Glomerular visceral epithelial cell (primary cell): ENCODE results near the gene SPATS2.
A peak's percentile ranks its signal among the peaks of the same experiment; 100 is the strongest.
"Not testable (repeated sequence)": the region's sequence is repeated elsewhere in the genome, so short reads cannot be mapped to it uniquely, and the experiment has no call there.

Source experiments
- DNase-seq: peaks from one replicate; pipeline ENCODE4 v3.0.0-alpha.2; 2016; ENCODE audit errors: extremely low spot score

Gene SPATS2

GRCh38 chr12:49367381-49368239 lies at the start of gene SPATS2:
Gene SPATS2, plus strand, starts transcription at chr12:49367462. Its CDS starts 93,551 bp downstream, at chr12:49461013.
- peak; percentile 43 for DNase-seq

DNA sequence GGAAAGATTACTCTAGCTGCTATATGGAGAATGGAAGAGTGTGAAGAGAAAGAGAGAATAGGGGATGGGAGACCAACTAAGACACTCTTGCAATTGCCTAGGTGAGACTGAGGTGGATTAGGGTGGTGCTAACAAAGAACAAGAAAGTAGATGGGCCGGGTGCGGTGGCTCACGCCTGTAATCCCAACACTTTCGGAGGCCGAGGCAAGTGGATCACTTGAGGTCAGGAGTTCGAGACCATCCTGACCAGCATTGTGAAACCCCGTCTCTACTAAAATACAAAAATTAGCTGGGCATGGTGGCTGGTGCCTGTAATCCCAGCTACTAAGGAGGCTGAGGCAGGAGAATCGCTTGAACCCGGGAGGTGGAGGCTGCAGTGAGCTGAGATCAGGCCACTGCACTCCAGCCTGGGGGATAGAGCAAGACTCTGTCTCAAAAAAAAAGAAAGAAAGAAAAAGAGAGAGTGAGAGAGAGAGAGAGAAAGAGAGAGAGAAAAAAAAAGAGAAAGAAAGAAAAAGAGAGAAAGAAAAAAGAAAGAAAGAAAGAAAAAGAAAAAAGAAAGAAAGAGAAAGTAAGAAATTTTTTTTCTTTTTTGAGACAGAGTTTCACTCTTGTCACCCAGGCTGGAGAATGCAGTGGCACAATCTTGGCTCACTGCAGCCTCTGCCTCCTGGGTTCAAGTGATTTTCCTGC lies 46.7 kb upstream of the SPATS2 start:
- DNase-seq = not testable (repeated sequence)

DNA sequence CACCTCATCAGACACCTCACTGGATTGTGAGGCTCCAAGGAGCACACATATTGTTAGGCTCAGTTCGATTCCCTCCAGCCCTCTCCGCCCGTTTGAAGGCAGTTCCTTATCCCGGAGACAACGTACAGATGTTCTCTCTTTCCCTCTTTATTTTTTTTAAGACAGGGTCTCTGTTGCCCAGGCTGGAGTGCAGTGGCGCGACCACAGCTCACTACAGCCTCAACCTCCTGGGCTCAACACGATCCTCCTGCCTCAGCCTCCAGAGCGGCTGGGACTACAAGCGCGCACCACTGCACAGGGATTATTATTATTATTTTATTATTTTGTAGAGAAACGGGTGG lies 44.9 kb upstream of the SPATS2 start:
- DNase-seq = no peak

GRCh38 chr12:49322708-49323523 lies 44.3 kb upstream of the SPATS2 start, which contains the start of gene TROAP:
Gene TROAP, plus strand, starts transcription at chr12:49323255. Its CDS starts 354 bp downstream, at chr12:49323609.
- DNase-seq = peak; percentile 97

GRCh38 chr12:49323524-49324097 lies 43.7 kb upstream of the SPATS2 start:
- DNase-seq = no peak

DNA sequence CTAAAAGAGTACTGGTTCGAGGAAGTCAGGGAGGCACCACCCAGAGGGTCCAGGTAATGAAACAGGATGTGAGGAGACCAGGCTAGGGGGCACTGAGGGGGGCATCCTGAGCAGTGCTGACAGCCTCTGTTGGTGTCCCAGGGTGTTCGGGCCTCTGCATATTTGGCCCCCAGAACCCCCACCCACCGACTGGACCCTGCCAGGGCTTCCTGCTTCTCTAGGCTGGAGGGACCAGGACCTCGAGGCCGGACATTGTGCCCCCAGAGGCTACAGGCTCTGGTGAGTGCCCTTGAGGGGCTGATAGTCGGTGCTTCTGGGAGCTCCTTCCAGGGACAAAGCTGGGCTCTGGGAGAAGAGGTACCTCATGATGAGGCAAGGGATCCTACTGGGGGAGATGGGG lies 41.7 kb upstream of the SPATS2 start:
- no peak for DNase-seq

DNA sequence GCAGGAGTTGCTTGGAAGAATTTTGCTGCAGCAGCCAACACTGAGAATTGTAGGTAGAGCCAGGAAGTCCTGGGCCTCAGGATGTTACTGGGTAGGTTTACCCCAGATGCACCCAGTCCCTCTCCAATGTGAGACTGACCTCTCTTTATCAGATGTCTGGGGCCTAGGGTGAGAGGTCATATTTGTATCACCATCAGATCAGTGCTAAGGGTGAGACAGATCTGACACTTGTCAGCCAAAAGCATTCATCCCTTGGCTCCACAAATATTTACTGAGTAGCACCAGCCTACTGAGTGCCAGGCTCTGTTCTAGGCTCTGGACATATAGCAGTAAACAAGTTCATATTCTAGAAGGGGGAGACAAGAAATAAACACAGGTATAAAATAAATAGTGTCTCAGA lies 39.9 kb upstream of the SPATS2 start:
- DNase-seq = no peak

DNA sequence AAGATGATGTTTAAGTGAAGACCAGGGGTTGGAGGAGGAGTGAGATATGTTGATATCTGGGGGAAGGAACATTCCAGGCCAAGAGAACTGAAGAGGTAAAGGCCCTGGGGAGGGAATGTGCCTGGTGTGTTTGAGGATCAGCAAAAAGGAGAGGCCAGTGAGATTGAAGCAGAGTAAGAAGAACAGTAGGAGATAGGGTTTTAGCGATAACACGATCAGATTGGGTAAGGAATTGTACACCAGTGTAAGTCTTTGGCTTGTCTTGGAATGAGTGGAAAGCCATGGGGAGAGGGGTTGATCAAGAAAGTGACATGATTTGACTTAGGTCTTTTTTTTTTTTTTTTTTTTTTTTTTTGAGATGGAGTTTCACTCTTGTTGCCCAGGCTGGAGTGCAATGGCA lies 39.4 kb upstream of the SPATS2 start:
- no peak for DNase-seq

DNA sequence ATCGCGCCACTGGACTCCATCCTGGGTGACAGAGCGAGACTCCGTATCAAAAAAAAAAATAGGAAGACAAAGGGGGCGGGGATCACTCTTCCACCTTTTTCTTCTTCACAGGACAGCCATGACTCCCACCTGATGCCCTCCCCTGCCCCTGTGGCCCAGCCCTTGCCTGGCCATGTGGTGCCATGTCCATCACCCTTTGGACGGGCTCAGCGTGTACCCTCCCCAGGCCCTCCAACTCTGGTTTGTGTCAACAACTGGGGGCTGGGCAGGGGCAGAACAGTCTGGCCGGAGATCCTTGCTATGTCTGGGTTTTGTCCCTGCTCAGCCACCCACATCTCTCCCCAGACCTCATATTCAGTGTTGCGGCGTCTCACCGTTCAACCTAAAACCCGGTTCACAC lies 38.4 kb upstream of the SPATS2 start:
- no peak for DNase-seq

DNA sequence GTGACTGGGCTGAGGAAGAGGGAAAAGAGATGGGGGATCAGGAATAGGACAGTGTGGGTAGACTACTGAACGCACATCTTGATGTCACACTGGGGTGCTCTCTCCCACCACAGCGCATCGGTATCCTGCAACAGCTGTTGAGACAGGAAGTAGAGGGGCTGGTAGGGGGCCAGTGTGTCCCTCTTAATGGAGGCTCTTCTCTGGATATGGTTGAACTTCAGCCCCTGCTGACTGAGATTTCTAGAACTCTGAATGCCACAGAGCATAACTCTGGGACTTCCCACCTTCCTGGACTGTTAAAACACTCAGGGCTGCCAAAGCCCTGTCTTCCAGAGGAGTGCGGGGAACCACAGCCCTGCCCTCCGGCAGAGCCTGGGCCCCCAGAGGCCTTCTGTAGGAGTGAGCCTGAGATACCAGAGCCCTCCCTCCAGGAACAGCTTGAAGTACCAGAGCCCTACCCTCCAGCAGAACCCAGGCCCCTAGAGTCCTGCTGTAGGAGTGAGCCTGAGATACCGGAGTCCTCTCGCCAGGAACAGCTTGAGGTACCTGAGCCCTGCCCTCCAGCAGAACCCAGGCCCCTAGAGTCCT lies 37.1 kb upstream of the SPATS2 start:
- DNase-seq = no peak

DNA sequence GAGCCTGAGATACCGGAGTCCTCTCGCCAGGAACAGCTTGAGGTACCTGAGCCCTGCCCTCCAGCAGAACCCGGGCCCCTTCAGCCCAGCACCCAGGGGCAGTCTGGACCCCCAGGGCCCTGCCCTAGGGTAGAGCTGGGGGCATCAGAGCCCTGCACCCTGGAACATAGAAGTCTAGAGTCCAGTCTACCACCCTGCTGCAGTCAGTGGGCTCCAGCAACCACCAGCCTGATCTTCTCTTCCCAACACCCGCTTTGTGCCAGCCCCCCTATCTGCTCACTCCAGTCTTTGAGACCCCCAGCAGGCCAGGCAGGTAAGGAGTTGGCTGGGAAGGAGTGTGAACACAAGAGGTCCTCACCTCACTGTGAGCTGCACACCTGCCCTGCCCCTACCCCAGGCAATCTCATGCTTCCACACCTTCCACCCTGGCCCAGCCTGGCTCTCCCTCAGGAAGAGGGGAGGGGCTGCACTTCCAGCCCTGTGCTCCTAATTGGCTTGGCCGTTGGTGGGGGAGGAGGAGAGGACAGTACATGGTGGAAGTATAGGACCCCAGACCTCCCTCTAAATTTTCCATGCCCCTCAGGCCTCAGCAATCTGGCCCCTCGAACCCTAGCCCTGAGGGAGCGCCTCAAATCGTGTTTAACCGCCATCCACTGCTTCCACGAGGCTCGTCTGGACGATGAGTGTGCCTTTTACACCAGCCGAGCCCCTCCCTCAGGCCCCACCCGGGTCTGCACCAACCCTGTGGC lies 36.5 kb upstream of the SPATS2 start:
- DNase-seq = no peak

DNA sequence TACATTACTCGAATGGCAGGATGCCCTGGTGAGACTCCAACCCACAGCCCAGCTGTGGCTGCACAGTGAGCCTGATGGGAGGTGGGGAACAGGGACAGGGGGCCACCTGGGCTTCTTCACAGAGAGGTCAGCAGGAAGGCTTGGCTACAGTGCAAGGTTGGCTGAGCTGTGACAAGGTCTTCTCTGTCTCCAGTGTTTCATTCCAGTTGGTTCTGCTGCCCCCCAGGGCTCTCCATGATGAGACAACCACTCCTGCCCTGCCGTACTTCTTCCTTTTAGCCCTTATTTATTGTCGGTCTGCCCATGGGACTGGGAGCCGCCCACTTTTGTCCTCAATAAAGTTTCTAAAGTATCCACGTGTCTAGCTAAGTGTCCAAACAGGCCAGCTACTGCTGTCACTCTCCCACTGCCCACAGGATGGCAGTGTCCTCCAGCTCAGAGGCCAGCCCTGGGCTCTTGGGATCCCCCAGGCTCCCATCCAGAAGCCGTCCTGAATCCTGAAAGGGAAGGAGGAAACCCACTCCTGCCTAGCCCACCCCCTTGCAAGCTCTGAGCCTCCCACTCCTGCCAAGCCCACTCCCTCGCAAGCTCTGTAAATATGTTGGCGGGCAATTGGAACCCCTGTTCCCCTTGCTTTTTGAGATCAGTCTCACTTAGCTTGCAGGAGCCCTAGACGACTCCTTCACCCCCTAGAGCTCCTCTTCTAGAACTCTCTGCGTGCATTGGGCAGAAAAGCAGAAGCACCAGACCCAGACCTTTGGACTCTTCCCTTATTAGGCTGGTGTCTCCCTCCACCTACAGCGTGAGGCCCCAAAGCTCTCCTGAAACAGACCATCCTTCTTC lies 35.7 kb upstream of the SPATS2 start:
- peak; percentile 68 for DNase-seq

GRCh38 chr12:49332441-49332861 lies 34.8 kb upstream of the SPATS2 start:
- no peak for DNase-seq

- DNase-seq = no peak
These were observed 34.3 kb upstream of the SPATS2 start for GRCh38 chr12:49332891-49333371.

DNA sequence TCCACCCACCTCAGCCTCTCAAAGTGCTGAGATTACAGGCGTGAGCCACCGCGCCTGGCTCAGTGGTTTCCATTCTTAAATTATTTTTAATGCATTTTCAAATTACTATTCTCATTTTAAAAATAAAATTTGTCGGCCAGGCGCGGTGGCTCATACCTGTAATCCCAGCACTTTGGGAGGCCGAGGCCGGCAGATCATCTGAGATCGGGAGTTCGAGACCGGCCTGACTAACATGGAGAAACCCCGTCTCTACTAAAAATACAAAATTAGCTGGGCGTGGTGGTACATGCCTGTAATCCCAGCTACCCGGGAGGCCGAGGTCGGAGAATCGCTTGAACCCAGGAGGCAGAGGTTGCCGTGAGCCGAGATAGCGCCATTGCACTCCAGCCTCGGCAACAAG lies 33.5 kb upstream of the SPATS2 start:
- DNase-seq = not testable (repeated sequence)

- DNase-seq = no peak
These were observed 33.0 kb upstream of the SPATS2 start for GRCh38 chr12:49334226-49334625.

DNA sequence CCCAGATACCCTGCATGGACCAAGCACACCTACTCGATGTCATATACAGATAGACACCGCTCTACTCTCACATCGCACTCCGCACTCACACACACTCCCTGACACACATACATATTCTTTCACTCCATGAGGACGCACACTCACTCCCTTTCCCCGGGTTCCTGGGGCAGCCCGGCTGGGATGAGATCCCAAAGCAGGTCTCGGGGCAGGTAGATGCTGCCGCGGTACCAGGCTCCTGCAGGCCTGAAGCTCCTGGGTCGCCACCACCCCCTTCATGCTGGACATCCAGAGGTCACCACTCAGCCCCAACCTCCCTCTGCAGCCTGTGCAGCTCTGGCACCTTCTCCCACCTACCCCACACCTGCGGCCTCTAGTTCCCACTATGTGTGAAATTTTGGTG lies 32.6 kb upstream of the SPATS2 start:
- no peak for DNase-seq

GRCh38 chr12:49335118-49335954 lies 31.9 kb upstream of the SPATS2 start:
- DNase-seq = no peak
